ENCODE data around the gene PHLDA3.

Gene PHLDA3

DNA sequence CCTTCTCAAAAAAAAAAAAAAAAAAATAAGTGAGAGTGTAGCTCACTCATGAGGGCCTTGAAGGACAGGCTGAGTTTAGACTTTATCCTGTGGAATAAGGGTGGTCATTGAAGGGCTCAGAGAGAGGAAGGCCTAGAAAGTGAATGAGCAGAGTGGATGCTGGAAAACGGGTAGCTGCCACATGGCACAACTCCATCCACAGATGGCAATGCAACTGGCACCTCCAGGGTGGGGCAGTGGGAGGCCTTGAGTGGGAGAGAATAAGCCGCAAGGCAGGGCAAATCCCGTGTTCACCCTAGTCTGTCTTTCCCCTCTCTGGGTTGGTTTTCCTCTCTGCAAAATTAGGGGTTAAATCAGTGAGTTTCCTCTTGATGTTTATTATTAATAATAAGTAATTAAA, 50.5 kb downstream of the PHLDA3 start:
- H2AFZ ChIP-seq (ENCODE audit: low read length, unreplicated experiment): no peak overlapping the region
- H3K36me3 ChIP-seq (ENCODE audit: insufficient read depth, low read length): no peaks in the 10 kb centered on the region
- no peaks in the 10 kb centered on the region for H3K4me1 ChIP-seq (ENCODE audit: control insufficient read depth, insufficient read depth, low read length, unreplicated experiment)
- H3K4me3 ChIP-seq (ENCODE audit: low read depth, low read length): no peak overlapping the region
- H3K27me3 ChIP-seq (ENCODE audit: insufficient read depth, low read length): peaks cover 61% of the 10 kb centered on the region
- no peak overlapping the region for H3K27ac ChIP-seq (ENCODE audit: low read depth, low read length)
- no peaks in the 10 kb centered on the region for H3K79me2 ChIP-seq (ENCODE audit: control insufficient read depth, insufficient read depth, low read length, unreplicated experiment)

All from ACC112 (cell line).